ENCODE results near the gene ENTREP3.
"Not testable (repeated sequence)": the region's sequence is repeated elsewhere in the genome, so short reads cannot be mapped to it uniquely, and the experiment has no call there.

GRCh38 chr1:155231302-155231701 lies 24.0 kb downstream of the ENTREP3 start:
- not testable (repeated sequence) for TF ChIP-seq CTCF, POLR2A, POLR2AphosphoS5 (IDR thresholded peaks at IDR 0.05)

Measured in stomach (tissue), 4 donors.